Measurements from ENCODE around the gene NOL11. TPM values are rescaled to one million over a fixed set of nuclear protein-coding genes. Genes with fewer than 3 reads are reported as not detected.

NOL11 gene
- total and polyA plus RNA-seq, 2 donors (not counting 3 experiments of a cell fraction or from before 2014, with no cell fraction given) = 17.7 to 52.6 TPM

DNA sequence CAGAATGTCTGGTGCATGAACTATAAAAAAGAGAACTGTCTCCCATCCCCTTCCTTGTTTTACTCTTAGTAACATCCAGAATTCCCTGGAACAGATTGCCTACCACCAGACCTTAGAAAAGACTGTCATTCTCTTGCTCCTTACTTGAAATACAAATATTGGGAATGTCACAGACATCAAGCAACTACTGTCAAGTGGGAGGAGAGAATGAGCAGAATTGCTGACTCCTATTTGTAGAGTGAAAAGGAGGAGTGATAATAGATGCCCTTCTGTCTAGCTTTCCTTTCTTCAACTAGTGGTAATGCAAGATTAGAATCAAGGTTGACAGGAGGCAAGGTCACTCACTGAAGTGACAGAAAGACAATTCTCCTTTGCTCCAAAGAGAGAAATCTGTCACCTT, 23.9 kb upstream of the NOL11 start:
- H3K27me3 ChIP-seq (ENCODE audit: control insufficient read depth in 2 of 2, insufficient read depth in 2 of 2, low read length in 2 of 2) = no peaks in the 10 kb centered on the region
- H3K4me1 ChIP-seq (ENCODE audit: control insufficient read depth, extremely low read depth, insufficient read depth, low read length) = no peaks in the 10 kb centered on the region
- H3K79me2 ChIP-seq (ENCODE audit: control insufficient read depth, insufficient read depth, low read length) = no peaks in the 10 kb centered on the region
- no peak for TF ChIP-seq MYC (IDR thresholded peaks at IDR 0.05; ENCODE audit: low read depth, low read length)
- no peak for TF ChIP-seq POLR2A (IDR thresholded peaks at IDR 0.05; ENCODE audit: low read depth, low read length)
- TF ChIP-seq EZH2 (IDR thresholded peaks at IDR 0.05; ENCODE audit: borderline replicate concordance, low read depth, low read length, severe bottlenecking) = no peak
- no peak for TF ChIP-seq FOS (IDR thresholded peaks at IDR 0.05; ENCODE audit: borderline replicate concordance, insufficient read depth, low read length)
- no peak for TF ChIP-seq JUN (IDR thresholded peaks at IDR 0.05; ENCODE audit: borderline replicate concordance, insufficient read depth, insufficient read length, low read depth)
- TF ChIP-seq CTCF (IDR thresholded peaks at IDR 0.05; ENCODE audit: extremely low read depth in 1 of 2, insufficient read depth in 1 of 2, low read depth in 1 of 2, low read length in 2 of 2) = no peak
- TF ChIP-seq MAX (IDR thresholded peaks at IDR 0.05; ENCODE audit: insufficient read depth, insufficient read length) = no peak
- TF ChIP-seq GATA2 (IDR thresholded peaks at IDR 0.05; ENCODE audit: insufficient read depth, insufficient read length, low read depth, low read length) = no peak
- H3K9me3 ChIP-seq (replicated peaks; ENCODE audit: control insufficient read depth, insufficient read depth, low read length) = no peaks in the 10 kb centered on the region
- BruUV-seq (replicated peaks) = no TSS peak
- intact Hi-C loops (cut with micrococcal nuclease) = no loop called here
- no peak overlapping the region for H3K27ac ChIP-seq (ENCODE audit: insufficient read depth, low read depth, low read length)
- H3K4me2 ChIP-seq (ENCODE audit: insufficient read depth, low read length) = no peak overlapping the region
- ChIA-PET POLR2A (no interaction called here), CTCF (interaction anchor here (0.5 to 2.1 kb wide), 4 partner anchors 218 to 758 kb away, joined by 3 to 13 read pairs (median 4); no protein-coding TSS in a partner anchor)
- H4K20me1 ChIP-seq (replicated peaks; ENCODE audit: control insufficient read depth, extremely low read depth, insufficient read depth, low read length) = no peaks in the 10 kb centered on the region
- no peak for DNase-seq (ENCODE audit: low read depth, low spot score)
- dilution Hi-C loops (cut with MboI; ENCODE audit: extremely low pct_ligation_motif_present, low sequenced_read_pairs) = no loop called here
- H2AFZ ChIP-seq (ENCODE audit: low read depth, low read length) = no peak overlapping the region
- no peak overlapping the region for H3K9ac ChIP-seq (replicated peaks; ENCODE audit: extremely low read depth, insufficient read depth, low read length)
- no peak for FAIRE-seq
- no peaks in the 10 kb centered on the region for H3K9me1 ChIP-seq (replicated peaks; ENCODE audit: control insufficient read depth, extremely low read depth, insufficient read depth, low read length)
- H3K4me3 ChIP-seq (replicated peaks in 1 of 3; ENCODE audit: insufficient read depth in 1 of 3, low read depth in 1 of 3, low read length in 3 of 3) = no peak overlapping the region
- no peaks in the 10 kb centered on the region for H3K36me3 ChIP-seq (ENCODE audit: control insufficient read depth in 2 of 2, extremely low read depth in 1 of 2, insufficient read depth in 2 of 2, low read length in 2 of 2)
